Choroid plexus epithelial cell (primary cell): Measurements from ENCODE around the gene STXBP5.
A peak's percentile ranks its signal among the peaks of the same experiment; 100 is the strongest.

ENCODE experiments used
- DNase-seq: peaks from one replicate; pipeline ENCODE4 v3.0.0-alpha.2; 2010; ENCODE audit warnings: low read depth
- H3K4me3 ChIP-seq: 2 replicates; pipeline ENCODE4 v1.5.1; 2011; ENCODE audit warnings: low read depth, mild to moderate bottlenecking, control low read depth, low read length, moderate library complexity
- TF ChIP-seq, protein P1 (sequence below): conservative IDR thresholded peaks from 2 replicates; pipeline ENCODE4 v1.5.1; 2011; ENCODE audit warnings: low read depth, mild to moderate bottlenecking, control low read depth, inconsistent platforms, low read length, moderate library complexity

STXBP5 gene

DNA sequence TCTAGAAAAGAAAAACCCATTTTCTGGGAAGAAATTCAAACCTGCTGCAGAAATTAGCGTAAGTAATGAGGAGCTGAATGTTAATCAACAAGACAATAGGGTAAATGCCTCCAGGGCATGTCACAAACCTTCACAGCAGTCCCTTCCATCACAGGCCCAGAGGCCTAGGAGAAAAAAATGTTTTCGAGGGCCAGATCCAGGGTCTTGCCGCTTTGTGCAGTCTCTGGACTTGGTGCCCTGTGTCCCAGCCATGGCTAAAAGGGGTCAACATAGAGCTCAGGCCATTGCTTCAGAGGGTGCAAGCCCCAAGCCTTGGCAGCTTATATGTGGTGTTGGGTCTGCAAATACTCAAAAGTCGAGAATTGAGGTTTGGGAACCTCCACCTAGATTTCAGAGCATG, 99.8 kb downstream of the STXBP5 start:
- H3K4me3 ChIP-seq = no peak overlapping the region
- TF ChIP-seq, protein P1, sequence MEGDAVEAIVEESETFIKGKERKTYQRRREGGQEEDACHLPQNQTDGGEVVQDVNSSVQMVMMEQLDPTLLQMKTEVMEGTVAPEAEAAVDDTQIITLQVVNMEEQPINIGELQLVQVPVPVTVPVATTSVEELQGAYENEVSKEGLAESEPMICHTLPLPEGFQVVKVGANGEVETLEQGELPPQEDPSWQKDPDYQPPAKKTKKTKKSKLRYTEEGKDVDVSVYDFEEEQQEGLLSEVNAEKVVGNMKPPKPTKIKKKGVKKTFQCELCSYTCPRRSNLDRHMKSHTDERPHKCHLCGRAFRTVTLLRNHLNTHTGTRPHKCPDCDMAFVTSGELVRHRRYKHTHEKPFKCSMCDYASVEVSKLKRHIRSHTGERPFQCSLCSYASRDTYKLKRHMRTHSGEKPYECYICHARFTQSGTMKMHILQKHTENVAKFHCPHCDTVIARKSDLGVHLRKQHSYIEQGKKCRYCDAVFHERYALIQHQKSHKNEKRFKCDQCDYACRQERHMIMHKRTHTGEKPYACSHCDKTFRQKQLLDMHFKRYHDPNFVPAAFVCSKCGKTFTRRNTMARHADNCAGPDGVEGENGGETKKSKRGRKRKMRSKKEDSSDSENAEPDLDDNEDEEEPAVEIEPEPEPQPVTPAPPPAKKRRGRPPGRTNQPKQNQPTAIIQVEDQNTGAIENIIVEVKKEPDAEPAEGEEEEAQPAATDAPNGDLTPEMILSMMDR = no peak
- no peak for DNase-seq

DNA sequence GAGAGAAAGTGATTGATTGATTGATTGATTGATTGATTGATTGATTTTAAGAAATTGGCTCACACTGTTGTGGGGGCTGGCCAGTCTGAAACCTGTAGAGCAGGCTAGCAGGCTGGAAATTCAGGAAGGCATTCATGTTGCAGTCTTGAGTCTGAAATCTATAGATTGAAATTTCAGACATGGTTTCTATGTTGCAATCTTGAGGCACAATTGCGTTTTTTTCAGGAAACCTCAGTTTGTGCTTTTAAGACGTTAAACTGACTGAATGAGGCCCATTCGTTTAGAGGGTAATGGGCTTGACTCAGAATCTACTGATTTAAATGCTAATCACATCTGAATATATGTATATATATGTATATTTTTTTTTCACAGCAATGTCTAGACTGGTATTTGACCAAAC, 106.3 kb downstream of the STXBP5 start:
- no peak for DNase-seq
- H3K4me3 ChIP-seq = no peak overlapping the region
- TF ChIP-seq, protein P1 = no peak

DNA sequence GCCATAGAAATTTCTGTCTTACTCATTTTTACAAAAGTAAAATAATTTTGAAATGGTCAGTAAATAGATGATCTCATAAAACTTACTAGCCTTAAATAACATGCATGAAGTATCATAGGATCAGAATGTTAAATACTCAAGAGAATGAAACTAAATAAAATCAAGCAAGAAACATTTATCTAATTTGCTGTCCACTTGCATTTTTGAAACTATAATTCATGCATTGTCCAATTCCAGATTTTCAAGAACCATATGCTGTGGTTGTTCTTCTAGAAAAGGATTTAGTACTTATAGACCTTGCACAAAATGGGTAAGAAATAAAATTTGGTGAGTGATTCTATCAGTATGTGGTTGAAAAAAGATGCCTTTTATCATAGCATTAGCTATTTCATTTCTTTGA, 107.0 kb downstream of the STXBP5 start:
- no peak overlapping the region for H3K4me3 ChIP-seq
- TF ChIP-seq, protein P1 = no peak
- DNase-seq = no peak

DNA sequence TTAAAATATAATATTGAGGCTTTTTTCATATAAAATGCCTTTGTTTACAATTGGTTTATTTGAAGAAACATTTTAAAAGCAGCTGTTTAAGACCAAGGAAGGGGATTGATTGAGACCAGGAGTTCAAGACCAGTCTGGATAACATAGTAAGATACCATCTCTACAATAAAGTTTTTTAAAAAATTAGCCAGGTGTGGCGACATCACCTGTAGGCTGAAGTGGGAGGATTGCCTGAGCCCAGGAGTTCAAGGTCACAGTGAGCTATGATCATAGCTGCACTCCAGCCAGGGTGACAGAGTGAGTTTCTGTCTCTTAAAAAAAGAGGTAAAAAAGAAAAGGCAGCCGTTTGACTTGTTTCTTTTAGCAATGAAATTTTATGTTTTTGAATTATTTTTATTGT, 117.0 kb downstream of the STXBP5 start:
- H3K4me3 ChIP-seq = no peak overlapping the region
- TF ChIP-seq, protein P1 = no peak
- no peak for DNase-seq

DNA sequence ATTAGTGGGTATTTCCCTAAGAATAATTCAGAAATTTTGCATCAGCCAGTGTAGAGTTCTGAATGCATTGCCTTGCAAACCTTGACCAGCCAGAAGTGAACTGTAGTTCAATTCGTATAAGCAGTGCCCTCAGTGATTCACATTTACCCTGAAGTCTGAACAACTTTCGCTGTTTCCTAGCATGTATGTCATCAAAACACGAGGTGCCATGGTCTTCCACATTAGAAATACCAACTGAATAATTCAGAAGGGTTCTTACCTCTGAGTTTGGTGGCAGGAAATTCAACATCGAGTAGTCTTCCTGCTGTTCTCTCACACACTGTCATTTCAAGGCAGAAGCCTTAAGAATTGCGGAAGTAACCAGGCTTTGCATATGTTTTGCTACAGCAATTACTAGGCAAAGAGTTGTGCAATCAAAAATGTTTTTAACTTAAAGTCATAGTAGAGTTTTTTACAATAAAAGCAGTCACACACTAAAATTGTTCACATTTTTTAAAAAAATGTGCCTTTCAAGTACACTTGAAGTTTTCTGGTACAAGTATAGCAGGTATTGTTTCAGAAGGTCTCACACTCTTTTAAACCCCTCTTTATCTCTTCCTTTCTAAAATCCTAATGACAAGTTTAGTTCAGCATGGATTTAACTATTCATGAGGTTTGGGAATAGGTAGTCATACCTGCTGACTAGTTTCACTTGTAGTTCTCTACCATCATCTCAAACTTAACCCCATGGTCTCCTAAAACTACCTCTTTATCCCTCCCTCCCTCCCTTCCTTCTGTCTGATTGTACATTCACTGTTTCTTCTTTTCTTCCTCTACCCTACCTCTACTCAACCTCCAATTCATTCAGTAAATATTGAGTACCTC, 118.3 kb downstream of the STXBP5 start:
- peak; percentile 78 for DNase-seq
- H3K4me3 ChIP-seq = no peak overlapping the region
- TF ChIP-seq, protein P1 = no peak

DNA sequence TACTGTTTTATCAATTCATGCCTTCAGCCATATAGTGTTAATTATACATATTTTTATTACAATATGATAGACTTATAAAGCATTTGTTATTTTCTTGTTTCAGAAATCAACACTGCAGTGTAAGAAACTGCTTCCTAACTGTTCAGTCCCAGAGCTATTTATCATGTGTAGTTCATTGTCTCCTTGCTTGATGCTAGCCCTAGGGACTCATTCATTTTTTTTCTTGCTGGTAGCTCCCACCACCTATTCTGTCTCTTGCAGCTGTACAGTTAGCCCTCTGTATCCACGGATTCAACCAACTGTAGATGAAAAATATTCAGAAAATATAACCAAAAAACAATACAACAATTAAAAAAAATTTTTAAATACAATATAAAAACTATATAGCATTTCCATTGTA, 121.3 kb downstream of the STXBP5 start:
- no peak overlapping the region for H3K4me3 ChIP-seq
- no peak for DNase-seq
- TF ChIP-seq, protein P1 = no peak

DNA sequence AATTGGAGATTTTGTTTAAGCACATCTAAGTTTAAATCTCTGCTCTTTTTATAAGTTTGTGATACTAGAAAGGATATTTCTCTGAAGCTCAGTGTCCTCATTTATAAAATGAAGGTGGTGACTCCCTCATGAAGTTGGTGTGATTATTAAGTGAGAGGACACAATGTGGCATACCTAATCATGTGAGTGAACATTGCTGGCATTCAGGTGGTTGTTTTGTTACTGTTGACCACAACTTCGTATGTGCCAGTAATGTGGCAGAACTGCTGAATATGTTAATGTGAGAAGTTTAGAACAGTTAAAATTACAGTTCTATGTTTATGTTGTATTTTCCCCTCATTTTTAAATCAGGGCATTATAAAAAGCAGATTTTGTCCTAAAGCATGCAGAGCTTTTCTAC, 127.2 kb downstream of the STXBP5 start:
- H3K4me3 ChIP-seq = no peak overlapping the region
- TF ChIP-seq, protein P1 = no peak
- DNase-seq = no peak
